OCI-LY7 (cell line): ENCODE results near the gene SOBP.

ENCODE experiments used
- EZH2phosphoT487 ChIP-seq: fragments of 200-600 bp; sonication (generic); IDR thresholded peaks from 2 replicates; pipeline ENCODE4 v1.6.1; 2018; ENCODE audit warnings: low read depth, borderline replicate concordance, mild to moderate bottlenecking, mixed run types, antibody characterized with exemption, low read length, moderate library complexity, mixed read lengths
- TF ChIP-seq, protein P1 (sequence below): fragments of 200-600 bp; sonication (generic); conservative IDR thresholded peaks from 2 replicates; pipeline ENCODE4 v1.5.1; 2014; ENCODE audit warnings: mild to moderate bottlenecking, antibody characterized with exemption, low read length, moderate library complexity, mixed read lengths

DNA sequence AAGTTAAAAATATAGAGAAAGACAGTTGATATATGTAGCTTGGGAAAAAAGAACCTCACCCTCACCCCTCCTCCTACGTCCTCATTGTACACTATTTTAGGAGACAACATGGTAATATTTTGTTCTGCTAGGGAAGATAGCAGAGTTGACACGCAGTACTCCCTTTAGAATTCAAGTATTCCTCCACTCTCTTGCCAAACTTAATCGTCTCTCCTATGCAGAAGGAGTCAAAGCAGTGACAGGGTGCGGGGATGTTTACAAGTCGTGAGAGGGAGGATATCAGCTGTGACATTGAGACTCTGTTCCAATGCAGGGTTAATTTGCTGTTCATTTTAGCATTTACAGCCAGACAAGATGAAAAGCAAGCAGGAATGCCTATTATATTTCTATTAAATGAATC lies 97.5 kb downstream of the SOBP start:
- TF ChIP-seq, protein P1, sequence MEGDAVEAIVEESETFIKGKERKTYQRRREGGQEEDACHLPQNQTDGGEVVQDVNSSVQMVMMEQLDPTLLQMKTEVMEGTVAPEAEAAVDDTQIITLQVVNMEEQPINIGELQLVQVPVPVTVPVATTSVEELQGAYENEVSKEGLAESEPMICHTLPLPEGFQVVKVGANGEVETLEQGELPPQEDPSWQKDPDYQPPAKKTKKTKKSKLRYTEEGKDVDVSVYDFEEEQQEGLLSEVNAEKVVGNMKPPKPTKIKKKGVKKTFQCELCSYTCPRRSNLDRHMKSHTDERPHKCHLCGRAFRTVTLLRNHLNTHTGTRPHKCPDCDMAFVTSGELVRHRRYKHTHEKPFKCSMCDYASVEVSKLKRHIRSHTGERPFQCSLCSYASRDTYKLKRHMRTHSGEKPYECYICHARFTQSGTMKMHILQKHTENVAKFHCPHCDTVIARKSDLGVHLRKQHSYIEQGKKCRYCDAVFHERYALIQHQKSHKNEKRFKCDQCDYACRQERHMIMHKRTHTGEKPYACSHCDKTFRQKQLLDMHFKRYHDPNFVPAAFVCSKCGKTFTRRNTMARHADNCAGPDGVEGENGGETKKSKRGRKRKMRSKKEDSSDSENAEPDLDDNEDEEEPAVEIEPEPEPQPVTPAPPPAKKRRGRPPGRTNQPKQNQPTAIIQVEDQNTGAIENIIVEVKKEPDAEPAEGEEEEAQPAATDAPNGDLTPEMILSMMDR: no peak
- TF ChIP-seq EZH2phosphoT487: no peak
